GM10266 (cell line): ENCODE data around the gene KTI12.
"Not testable (repeated sequence)": the region's sequence is repeated elsewhere in the genome, so short reads cannot be mapped to it uniquely, and the experiment has no call there.

Experiments used
- DNase-seq: peaks from one replicate; pipeline ENCODE4 v3.0.0; 2012; ENCODE audit errors: extremely low spot score
- TF ChIP-seq, protein P1 (sequence below): IDR thresholded peaks from 2 replicates; pipeline ENCODE4 v1.5.1; 2012; ENCODE audit warnings: mild to moderate bottlenecking, low read depth; ENCODE audit not compliant: control insufficient read depth, insufficient read depth; ENCODE audit errors: missing control alignments

KTI12 gene, protein sequence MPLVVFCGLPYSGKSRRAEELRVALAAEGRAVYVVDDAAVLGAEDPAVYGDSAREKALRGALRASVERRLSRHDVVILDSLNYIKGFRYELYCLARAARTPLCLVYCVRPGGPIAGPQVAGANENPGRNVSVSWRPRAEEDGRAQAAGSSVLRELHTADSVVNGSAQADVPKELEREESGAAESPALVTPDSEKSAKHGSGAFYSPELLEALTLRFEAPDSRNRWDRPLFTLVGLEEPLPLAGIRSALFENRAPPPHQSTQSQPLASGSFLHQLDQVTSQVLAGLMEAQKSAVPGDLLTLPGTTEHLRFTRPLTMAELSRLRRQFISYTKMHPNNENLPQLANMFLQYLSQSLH

DNA sequence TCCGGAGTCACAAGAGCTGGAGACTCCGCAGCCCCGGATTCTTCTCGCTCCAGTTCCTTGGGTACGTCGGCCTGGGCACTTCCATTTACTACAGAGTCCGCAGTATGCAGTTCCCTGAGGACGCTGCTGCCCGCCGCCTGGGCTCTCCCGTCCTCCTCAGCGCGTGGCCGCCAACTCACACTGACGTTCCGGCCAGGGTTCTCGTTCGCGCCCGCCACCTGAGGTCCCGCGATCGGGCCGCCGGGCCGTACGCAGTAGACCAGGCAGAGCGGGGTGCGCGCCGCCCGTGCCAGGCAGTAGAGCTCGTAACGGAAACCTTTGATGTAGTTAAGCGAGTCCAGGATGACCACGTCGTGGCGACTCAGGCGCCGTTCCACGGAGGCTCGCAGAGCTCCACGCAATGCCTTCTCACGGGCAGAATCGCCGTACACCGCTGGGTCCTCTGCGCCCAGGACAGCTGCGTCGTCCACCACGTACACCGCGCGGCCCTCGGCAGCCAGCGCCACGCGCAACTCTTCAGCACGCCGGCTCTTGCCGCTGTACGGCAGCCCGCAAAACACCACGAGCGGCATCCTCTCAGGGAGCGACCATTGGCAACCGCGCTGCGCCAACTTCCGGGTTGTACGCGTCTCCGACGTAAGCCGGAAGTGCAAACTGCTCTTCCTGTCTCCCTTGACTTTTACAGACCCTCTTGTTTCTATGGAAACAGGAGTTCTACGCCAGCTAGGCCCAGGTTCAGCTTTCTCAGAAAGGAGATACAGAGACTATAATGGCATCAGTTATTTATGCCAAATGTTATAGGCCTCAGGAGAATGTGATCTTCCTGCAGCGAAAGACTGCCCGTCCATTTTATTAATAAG is at the start of gene KTI12:
KTI12 (minus strand) TSS at position 621 of the 860 bp plus-strand sequence; CDS start at position 572, 49 bp downstream.
- TF ChIP-seq, protein P1, sequence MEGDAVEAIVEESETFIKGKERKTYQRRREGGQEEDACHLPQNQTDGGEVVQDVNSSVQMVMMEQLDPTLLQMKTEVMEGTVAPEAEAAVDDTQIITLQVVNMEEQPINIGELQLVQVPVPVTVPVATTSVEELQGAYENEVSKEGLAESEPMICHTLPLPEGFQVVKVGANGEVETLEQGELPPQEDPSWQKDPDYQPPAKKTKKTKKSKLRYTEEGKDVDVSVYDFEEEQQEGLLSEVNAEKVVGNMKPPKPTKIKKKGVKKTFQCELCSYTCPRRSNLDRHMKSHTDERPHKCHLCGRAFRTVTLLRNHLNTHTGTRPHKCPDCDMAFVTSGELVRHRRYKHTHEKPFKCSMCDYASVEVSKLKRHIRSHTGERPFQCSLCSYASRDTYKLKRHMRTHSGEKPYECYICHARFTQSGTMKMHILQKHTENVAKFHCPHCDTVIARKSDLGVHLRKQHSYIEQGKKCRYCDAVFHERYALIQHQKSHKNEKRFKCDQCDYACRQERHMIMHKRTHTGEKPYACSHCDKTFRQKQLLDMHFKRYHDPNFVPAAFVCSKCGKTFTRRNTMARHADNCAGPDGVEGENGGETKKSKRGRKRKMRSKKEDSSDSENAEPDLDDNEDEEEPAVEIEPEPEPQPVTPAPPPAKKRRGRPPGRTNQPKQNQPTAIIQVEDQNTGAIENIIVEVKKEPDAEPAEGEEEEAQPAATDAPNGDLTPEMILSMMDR: no peak
- DNase-seq: peak; percentile 88

DNA sequence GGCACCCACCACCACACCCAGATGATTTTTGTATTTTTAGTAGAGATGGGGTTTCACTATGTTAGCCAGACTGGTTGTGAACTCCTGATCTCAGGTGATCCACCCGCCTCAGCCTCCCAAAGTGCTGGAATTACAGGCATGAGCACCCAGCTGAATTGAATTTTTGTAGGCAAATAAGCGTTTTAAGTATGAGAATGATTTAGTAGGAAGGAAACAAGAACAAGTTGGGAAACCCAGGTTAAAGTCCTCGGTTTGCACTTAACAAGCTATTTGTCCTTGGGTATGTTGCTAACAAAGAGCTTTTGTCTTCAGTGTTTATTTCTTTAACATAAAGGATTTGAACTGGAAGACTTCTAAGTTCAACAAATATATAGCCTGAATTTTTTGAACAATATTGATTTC is 46.4 kb upstream of the KTI12 start:
- TF ChIP-seq, protein P1: no peak
- no peak for DNase-seq

DNA sequence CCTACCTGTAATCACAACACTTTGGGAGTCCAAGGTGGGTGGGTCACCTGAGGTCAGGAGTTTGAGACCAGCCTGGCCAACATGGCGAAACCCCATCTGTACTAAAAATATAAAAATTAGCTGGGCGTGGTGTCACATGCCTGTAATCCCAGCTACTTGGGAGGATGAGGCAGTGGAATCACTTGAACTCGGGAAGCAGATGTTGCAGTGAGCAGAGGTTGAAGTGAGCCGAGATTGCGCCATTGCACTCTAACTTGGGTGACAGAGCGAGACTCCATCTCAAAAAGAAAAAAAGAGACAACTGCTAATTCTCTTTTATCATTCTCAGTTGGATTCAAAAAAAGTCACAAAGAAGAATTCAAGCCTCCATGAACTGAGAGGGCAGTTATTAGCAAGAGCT is 43.7 kb upstream of the KTI12 start:
- not testable (repeated sequence) for DNase-seq

DNA sequence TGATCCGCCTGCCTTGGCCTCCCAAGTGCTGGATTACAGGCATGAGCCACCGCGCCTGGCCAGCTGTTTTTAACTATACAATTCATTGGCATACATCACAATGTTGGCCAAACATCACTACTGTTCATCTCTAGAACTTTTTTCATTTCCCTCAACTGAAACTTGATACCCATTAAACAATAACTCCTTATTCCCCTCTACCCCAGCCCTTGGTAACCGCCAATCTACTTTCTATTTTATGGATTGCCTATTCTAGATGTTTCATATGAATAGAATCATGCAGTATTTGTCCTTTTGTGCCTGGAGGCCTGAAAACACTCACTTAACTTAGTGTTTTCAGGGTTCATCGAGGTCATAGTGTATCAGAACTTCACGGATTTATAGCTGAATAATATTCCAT is 38.7 kb upstream of the KTI12 start:
- TF ChIP-seq, protein P1: no peak
- no peak for DNase-seq

DNA sequence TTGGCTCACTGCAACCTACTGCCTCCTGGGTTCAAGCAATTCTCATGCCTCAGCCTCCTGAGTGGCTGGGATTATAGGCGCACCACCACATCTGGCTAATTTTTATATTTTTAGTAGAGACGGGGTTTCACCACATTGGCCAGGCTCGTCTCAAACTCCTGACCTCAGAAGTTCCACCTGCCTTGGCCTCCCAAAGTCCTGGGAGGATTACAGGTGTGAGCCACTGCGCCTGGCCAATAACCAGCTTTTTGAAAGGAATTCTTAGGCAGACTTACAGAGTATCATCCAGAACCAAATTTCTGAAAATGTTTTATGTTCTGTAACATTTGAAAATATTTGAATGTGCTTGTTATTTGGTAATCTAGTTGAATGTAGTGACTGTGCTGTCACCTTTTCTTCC is 37.1 kb upstream of the KTI12 start:
- TF ChIP-seq, protein P1: no peak

DNA sequence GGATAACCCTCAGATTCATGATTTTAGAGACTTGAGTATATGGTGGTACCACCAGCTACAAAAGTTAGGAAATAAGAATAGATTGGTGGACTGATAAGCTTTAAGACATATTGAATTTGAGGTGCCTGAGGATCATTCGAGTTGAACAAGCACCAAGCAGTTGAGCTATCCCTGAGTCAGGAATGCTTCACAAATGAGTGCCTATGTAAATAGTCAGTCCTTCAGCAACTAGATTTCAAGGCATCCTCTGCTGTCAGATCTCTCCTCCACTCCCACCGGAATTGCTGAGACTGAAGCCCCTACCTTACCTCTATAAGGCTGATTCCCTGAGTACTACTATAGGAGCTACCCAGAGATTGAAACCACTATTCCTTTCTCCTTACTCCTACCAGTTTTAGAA is 29.6 kb upstream of the KTI12 start:
- DNase-seq: no peak
- TF ChIP-seq, protein P1: no peak

More for the DNA sequence above, 37.1 kb upstream of the KTI12 start:
- DNase-seq: no peak

DNA sequence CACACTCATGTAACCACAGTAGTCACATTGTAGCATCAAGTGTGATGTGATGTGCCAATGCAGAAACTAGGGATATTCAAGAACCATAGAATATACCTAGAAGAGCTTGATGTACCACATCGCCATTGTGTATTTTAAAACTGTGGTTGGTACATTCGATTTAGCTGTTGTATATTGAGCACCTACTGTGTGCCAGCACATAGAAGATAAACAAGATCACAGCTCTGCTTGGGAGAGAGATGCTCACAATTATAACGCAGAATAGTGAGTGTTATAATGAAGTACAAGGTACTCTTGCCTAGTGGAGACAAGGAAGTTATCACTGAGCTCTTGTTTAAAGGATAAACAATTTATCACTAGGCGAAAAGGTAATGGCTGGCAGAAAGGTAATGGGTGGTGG is 27.2 kb upstream of the KTI12 start:
- TF ChIP-seq, protein P1: no peak
- DNase-seq: no peak
